ENCODE data around the gene KCNMA1. TPM values are rescaled to one million over a fixed set of nuclear protein-coding genes. Genes with fewer than 3 reads are reported as not detected.

The KCNMA1 gene
- polyA plus RNA-seq, 6 donors from 2014 or later, result not detected

GRCh38 chr10:77285529-77286182 is 352.0 kb downstream of the KCNMA1 start:
- Mint-ChIP-seq H3K36me3 (no peaks in the 10 kb centered on the region), H3K27me3 (peaks cover 33 to 46% (median 37%) of the 10 kb centered on the region in 3 donors), H3K9me3 (peaks cover 0 to 5% (median 0%) of the 10 kb centered on the region in 7 donors), H3K27ac (peak overlapping the region in 1 of 6 donors; percentile 38), H3K4me1 (peaks cover 4 to 14% (median 4%) of the 10 kb centered on the region in 3 donors), H3K4me3 (no peak overlapping the region)
- no peak for ATAC-seq (ENCODE audit: low read depth in 2 of 2)
- no peak for DNase-seq

- H3K9me3 Mint-ChIP-seq, result peaks cover 0 to 8% (median 5%) of the 10 kb centered on the region in 7 donors
- peaks cover 4 to 14% (median 4%) of the 10 kb centered on the region in 3 donors for H3K4me1 Mint-ChIP-seq
- H3K27ac Mint-ChIP-seq, result no peak overlapping the region
- H3K36me3 Mint-ChIP-seq, result no peaks in the 10 kb centered on the region
- H3K27me3 Mint-ChIP-seq, result peaks cover 33 to 51% (median 42%) of the 10 kb centered on the region in 3 donors
- no peak overlapping the region for H3K4me3 Mint-ChIP-seq
- ATAC-seq (ENCODE audit: low read depth in 2 of 2) (no peak), DNase-seq (no peak)
Observed at GRCh38 chr10:77284797-77285196, 352.8 kb downstream of the KCNMA1 start.

- Mint-ChIP-seq H3K27ac (no peak overlapping the region), H3K4me3 (no peak overlapping the region), H3K4me1 (peaks cover 4 to 14% (median 4%) of the 10 kb centered on the region in 3 donors), H3K9me3 (peaks cover 1 to 19% (median 9%) of the 10 kb centered on the region in 7 donors), H3K36me3 (no peaks in the 10 kb centered on the region), H3K27me3 (peaks cover 29 to 63% (median 54%) of the 10 kb centered on the region in 3 donors)
- DNase-seq (no peak), ATAC-seq (ENCODE audit: low read depth in 2 of 2) (no peak)
Observed at GRCh38 chr10:77283326-77283725, 354.3 kb downstream of the KCNMA1 start.

GRCh38 chr10:77282163-77282562 is 355.4 kb downstream of the KCNMA1 start:
- H3K27me3 Mint-ChIP-seq, result peaks cover 38 to 63% (median 60%) of the 10 kb centered on the region in 3 donors
- no peak overlapping the region for H3K4me3 Mint-ChIP-seq
- DNase-seq (no peak), ATAC-seq (ENCODE audit: low read depth in 2 of 2) (no peak)
- peaks cover 4 to 14% (median 4%) of the 10 kb centered on the region in 3 donors for H3K4me1 Mint-ChIP-seq
- peak overlapping the region in 1 of 6 donors; percentile 2 for H3K27ac Mint-ChIP-seq
- no peaks in the 10 kb centered on the region for H3K36me3 Mint-ChIP-seq
- peaks cover 1 to 23% (median 10%) of the 10 kb centered on the region in 7 donors for H3K9me3 Mint-ChIP-seq

GRCh38 chr10:77281719-77282118 is 355.9 kb downstream of the KCNMA1 start:
- Mint-ChIP-seq H3K27ac (no peak overlapping the region), H3K27me3 (peaks cover 38 to 59% (median 56%) of the 10 kb centered on the region in 3 donors), H3K36me3 (no peaks in the 10 kb centered on the region), H3K4me1 (peaks cover 4 to 14% (median 4%) of the 10 kb centered on the region in 3 donors), H3K9me3 (peaks cover 1 to 23% (median 10%) of the 10 kb centered on the region in 7 donors), H3K4me3 (peak overlapping the region in 1 of 8 donors; percentile 18)
- ATAC-seq (ENCODE audit: low read depth in 2 of 2) (no peak), DNase-seq (no peak)

GRCh38 chr10:77279207-77279606 is 358.4 kb downstream of the KCNMA1 start:
- no peak overlapping the region for H3K27ac Mint-ChIP-seq
- H3K9me3 Mint-ChIP-seq, result peaks cover 1 to 23% (median 10%) of the 10 kb centered on the region in 7 donors
- no peak for DNase-seq
- peaks cover 4 to 14% (median 4%) of the 10 kb centered on the region in 3 donors for H3K4me1 Mint-ChIP-seq
- no peak overlapping the region for H3K4me3 Mint-ChIP-seq
- no peak for ATAC-seq (ENCODE audit: low read depth in 2 of 2)
- no peaks in the 10 kb centered on the region for H3K36me3 Mint-ChIP-seq
- peaks cover 38 to 62% (median 51%) of the 10 kb centered on the region in 3 donors for H3K27me3 Mint-ChIP-seq

- Mint-ChIP-seq H3K4me3 (no peak overlapping the region), H3K9me3 (peaks cover 0 to 10% (median 3%) of the 10 kb centered on the region in 7 donors), H3K4me1 (no peaks in the 10 kb centered on the region), H3K27ac (peak overlapping the region in 1 of 6 donors; percentile 53), H3K36me3 (no peaks in the 10 kb centered on the region), H3K27me3 (peaks cover 21 to 31% (median 29%) of the 10 kb centered on the region in 3 donors)
- DNase-seq (no peak), ATAC-seq (ENCODE audit: low read depth in 2 of 2) (no peak)
Observed at GRCh38 chr10:77274046-77274795, 363.4 kb downstream of the KCNMA1 start.

GRCh38 chr10:77269163-77269562 is 368.4 kb downstream of the KCNMA1 start:
- H3K36me3 Mint-ChIP-seq, result no peaks in the 10 kb centered on the region
- DNase-seq, result no peak
- no peak for ATAC-seq (ENCODE audit: low read depth in 2 of 2)
- no peaks in the 10 kb centered on the region for H3K9me3 Mint-ChIP-seq
- H3K27me3 Mint-ChIP-seq, result peaks cover 2 to 16% (median 9%) of the 10 kb centered on the region in 3 donors
- no peak overlapping the region for H3K27ac Mint-ChIP-seq
- H3K4me1 Mint-ChIP-seq, result peaks cover 7 to 20% (median 13%) of the 10 kb centered on the region in 3 donors
- no peak overlapping the region for H3K4me3 Mint-ChIP-seq

GRCh38 chr10:77268721-77269120 is 368.9 kb downstream of the KCNMA1 start:
- ATAC-seq (ENCODE audit: low read depth in 2 of 2), result no peak
- peaks cover 11 to 25% (median 18%) of the 10 kb centered on the region in 3 donors for H3K4me1 Mint-ChIP-seq
- H3K4me3 Mint-ChIP-seq, result no peak overlapping the region
- H3K36me3 Mint-ChIP-seq, result no peaks in the 10 kb centered on the region
- H3K27me3 Mint-ChIP-seq, result peaks cover 0 to 15% (median 9%) of the 10 kb centered on the region in 3 donors
- H3K27ac Mint-ChIP-seq, result no peak overlapping the region
- no peaks in the 10 kb centered on the region for H3K9me3 Mint-ChIP-seq
- DNase-seq, result no peak

GRCh38 chr10:77267703-77268675 is 369.6 kb downstream of the KCNMA1 start:
- Mint-ChIP-seq H3K27me3 (peaks cover 0 to 8% (median 4%) of the 10 kb centered on the region in 3 donors), H3K4me1 (peaks cover 13 to 32% (median 25%) of the 10 kb centered on the region in 3 donors), H3K4me3 (no peak overlapping the region), H3K9me3 (no peaks in the 10 kb centered on the region), H3K36me3 (no peaks in the 10 kb centered on the region), H3K27ac (no peak overlapping the region)
- DNase-seq, result no peak
- ATAC-seq (ENCODE audit: low read depth in 2 of 2), result no peak

- ATAC-seq (ENCODE audit: low read depth in 2 of 2) (no peak), DNase-seq (no peak)
- Mint-ChIP-seq H3K36me3 (no peaks in the 10 kb centered on the region), H3K4me1 (peaks cover 13 to 32% (median 26%) of the 10 kb centered on the region in 3 donors), H3K4me3 (no peak overlapping the region), H3K27ac (no peak overlapping the region), H3K27me3 (no peaks in the 10 kb centered on the region), H3K9me3 (no peaks in the 10 kb centered on the region)
Observed at GRCh38 chr10:77266242-77266641, 371.4 kb downstream of the KCNMA1 start.

GRCh38 chr10:77264527-77264926 is 373.1 kb downstream of the KCNMA1 start:
- H3K27me3 Mint-ChIP-seq, result no peaks in the 10 kb centered on the region
- H3K4me1 Mint-ChIP-seq, result peaks cover 13 to 32% (median 26%) of the 10 kb centered on the region in 3 donors
- H3K9me3 Mint-ChIP-seq, result no peaks in the 10 kb centered on the region
- peak overlapping the region in 7 of 8 donors; percentile 4 to 78 (median 54) for H3K4me3 Mint-ChIP-seq
- no peaks in the 10 kb centered on the region for H3K36me3 Mint-ChIP-seq
- DNase-seq, result no peak
- no peak for ATAC-seq (ENCODE audit: low read depth in 2 of 2)
- H3K27ac Mint-ChIP-seq, result peak overlapping the region in 4 of 6 donors; percentile 5 to 77 (median 44)

- ATAC-seq (ENCODE audit: low read depth in 2 of 2) (peak; percentile 45 to 79), DNase-seq (peak; percentile 20)
- peak overlapping the region in 7 of 8 donors; percentile 4 to 78 (median 54) for H3K4me3 Mint-ChIP-seq
- peaks cover 13 to 32% (median 26%) of the 10 kb centered on the region in 3 donors for H3K4me1 Mint-ChIP-seq
- no peaks in the 10 kb centered on the region for H3K27me3 Mint-ChIP-seq
- peak overlapping the region in 4 of 6 donors; percentile 6 to 77 (median 48) for H3K27ac Mint-ChIP-seq
- H3K36me3 Mint-ChIP-seq, result no peaks in the 10 kb centered on the region
- H3K9me3 Mint-ChIP-seq, result no peaks in the 10 kb centered on the region
Observed at GRCh38 chr10:77264107-77264506, 373.5 kb downstream of the KCNMA1 start.
